Esophagus muscularis mucosa (tissue), 4 donors: ENCODE data around the gene MYO16.

ENCODE experiments used
- CTCF ChIP-seq, 3 experiments: fragments of 200-600 bp in 2 of 3; fragments of 450-650 bp in 1 of 3; sonication (generic) in 2 of 3; IDR thresholded peaks; one replicate each; pipeline ENCODE4 v1.5.1; 2017 to 2019; ENCODE audit warnings: antibody characterized with exemption in 3 of 3, mild to moderate bottlenecking in 2 of 3, moderate library complexity in 1 of 3
- EP300 ChIP-seq: sonication (generic); formaldehyde crosslinking; IDR thresholded peaks from one replicate; pipeline ENCODE4 v1.6.1; 2017; ENCODE audit warnings: antibody characterized with exemption
- POLR2A ChIP-seq: fragments of 450-650 bp; IDR thresholded peaks from one replicate; pipeline ENCODE4 v1.6.1; 2017; ENCODE audit warnings: antibody characterized with exemption, moderate library complexity, mild to moderate bottlenecking, low read depth
- POLR2AphosphoS5 ChIP-seq, 2 donors: sonication (generic); formaldehyde crosslinking; IDR thresholded peaks; one replicate each; pipeline ENCODE4 v1.6.1; 2017; ENCODE audit warnings: antibody characterized with exemption in 2 of 2

- no peak for TF ChIP-seq CTCF (IDR thresholded peaks at IDR 0.05)
- TF ChIP-seq POLR2A, result no peak
- TF ChIP-seq POLR2AphosphoS5 (IDR thresholded peaks at IDR 0.05), result no peak
- no peak for TF ChIP-seq EP300
Observed at GRCh38 chr13:109163037-109163379, 533.6 kb downstream of the MYO16 start.
